Activated CD8-positive, alpha-beta memory T cell treated with anti-CD3 and anti-CD28 coated beads, Interleukin-2, amount 50 U/mL, for 24 hours (primary cell): ENCODE data around the gene MAD1L1.
"Not testable (repeated sequence)": the region's sequence is repeated elsewhere in the genome, so short reads cannot be mapped to it uniquely, and the experiment has no call there.

Experiments
- DNase-seq: peaks from one replicate; pipeline ENCODE4 v3.0.0-alpha.2; 2020; ENCODE audit errors: extremely low read depth

Gene MAD1L1

GRCh38 chr7:1942243-1942940 is 290.4 kb downstream of the MAD1L1 start:
- no peak for DNase-seq

- DNase-seq: no peak
These were observed 291.1 kb downstream of the MAD1L1 start for GRCh38 chr7:1941464-1942242.

- no peak for DNase-seq
These were observed 291.9 kb downstream of the MAD1L1 start for GRCh38 chr7:1940863-1941262.

GRCh38 chr7:1940402-1940786 is 292.4 kb downstream of the MAD1L1 start:
- peak; percentile 68 for DNase-seq

- DNase-seq: no peak
These were observed 293.0 kb downstream of the MAD1L1 start for GRCh38 chr7:1939434-1940401.

GRCh38 chr7:1938788-1939433 is 293.8 kb downstream of the MAD1L1 start:
- DNase-seq: no peak

- no peak for DNase-seq
These were observed 295.5 kb downstream of the MAD1L1 start for GRCh38 chr7:1937252-1937605.

GRCh38 chr7:1936531-1937251 is 296.1 kb downstream of the MAD1L1 start:
- DNase-seq: no peak

- DNase-seq: no peak
These were observed 296.8 kb downstream of the MAD1L1 start for GRCh38 chr7:1936006-1936310.

- no peak for DNase-seq
These were observed 297.4 kb downstream of the MAD1L1 start for GRCh38 chr7:1935176-1936005.

- DNase-seq: no peak
These were observed 298.0 kb downstream of the MAD1L1 start for GRCh38 chr7:1934756-1935155.

GRCh38 chr7:1934017-1934416 is 298.7 kb downstream of the MAD1L1 start:
- no peak for DNase-seq

GRCh38 chr7:1933066-1933750 is 299.5 kb downstream of the MAD1L1 start:
- DNase-seq: no peak

- no peak for DNase-seq
These were observed 300.8 kb downstream of the MAD1L1 start for GRCh38 chr7:1931951-1932270.

GRCh38 chr7:1931256-1931950 is 301.3 kb downstream of the MAD1L1 start:
- no peak for DNase-seq

- DNase-seq: no peak
These were observed 302.2 kb downstream of the MAD1L1 start for GRCh38 chr7:1930381-1931065.

GRCh38 chr7:1929349-1929925 is 303.3 kb downstream of the MAD1L1 start:
- not testable (repeated sequence) for DNase-seq

- no peak for DNase-seq
These were observed 303.9 kb downstream of the MAD1L1 start for GRCh38 chr7:1928645-1929348.
